VCaP (cell line): Measurements from ENCODE around the gene SPRR1A.
A peak's percentile ranks its signal among the peaks of the same experiment; 100 is the strongest.

Experiments used
- H3K27ac ChIP-seq: fragments of 450-650 bp; 2 replicates; pipeline ENCODE4 v1.5.1; 2017
- CTCF ChIP-seq: fragments of 450-650 bp; conservative IDR thresholded peaks from 2 replicates; pipeline ENCODE4 v1.5.1; 2017; ENCODE audit warnings: mild to moderate bottlenecking, moderate library complexity

SPRR1A gene

GRCh38 chr1:152986578-152986977 is 2.7 kb downstream of the SPRR1A start:
- TF ChIP-seq CTCF: no peak
- H3K27ac ChIP-seq: no peak overlapping the region

- H3K27ac ChIP-seq: no peak overlapping the region
- no peak for TF ChIP-seq CTCF
Observed at GRCh38 chr1:152993186-152993585, 9.3 kb downstream of the SPRR1A start.

GRCh38 chr1:152995842-152996241 is 12.0 kb downstream of the SPRR1A start:
- no peak for TF ChIP-seq CTCF
- H3K27ac ChIP-seq: no peak overlapping the region

- H3K27ac ChIP-seq: peak overlapping the region; percentile 26; the same call in 1 of the 2 replicates
Observed at GRCh38 chr1:152996633-152997400, 12.9 kb downstream of the SPRR1A start.

GRCh38 chr1:152997901-152998300 is 14.0 kb downstream of the SPRR1A start:
- no peak for TF ChIP-seq CTCF
- peak overlapping the region; percentile 26; the same call in 1 of the 2 replicates for H3K27ac ChIP-seq

More at GRCh38 chr1:152996633-152997400, 12.9 kb downstream of the SPRR1A start:
- no peak for TF ChIP-seq CTCF

- peak overlapping the region; percentile 26; the same call in 1 of the 2 replicates for H3K27ac ChIP-seq
- no peak for TF ChIP-seq CTCF
Observed at GRCh38 chr1:152998476-152998875, 14.6 kb downstream of the SPRR1A start.

- no peak for TF ChIP-seq CTCF
- no peak overlapping the region for H3K27ac ChIP-seq
Observed at GRCh38 chr1:152999818-153000217, 15.9 kb downstream of the SPRR1A start.
